Ishikawa (cell line): ENCODE measurements around the gene MESP2.

Experiments
- CEBPB ChIP-seq: IDR thresholded peaks from 2 replicates; pipeline ENCODE4 v1.6.1; 2012
- REST ChIP-seq: IDR thresholded peaks from 2 replicates; pipeline ENCODE4 v1.6.1; 2012; ENCODE audit warnings: low read depth, mild to moderate bottlenecking

GRCh38 chr15:89758283-89758682 lies 17.8 kb upstream of the MESP2 start:
- TF ChIP-seq REST (no peak), CEBPB (no peak)
